HG03175 (cell line): ENCODE measurements around the gene SLC7A5.
"Not testable (repeated sequence)": the region's sequence is repeated elsewhere in the genome, so short reads cannot be mapped to it uniquely, and the experiment has no call there.

Experiments used
- ATAC-seq: cut with Tn5 transposase; IDR thresholded peaks from one replicate; pipeline ENCODE4 v1.9.1; 2021; ENCODE audit warnings: mild to moderate bottlenecking, moderate library complexity; ENCODE audit not compliant: unreplicated experiment

Gene SLC7A5

DNA sequence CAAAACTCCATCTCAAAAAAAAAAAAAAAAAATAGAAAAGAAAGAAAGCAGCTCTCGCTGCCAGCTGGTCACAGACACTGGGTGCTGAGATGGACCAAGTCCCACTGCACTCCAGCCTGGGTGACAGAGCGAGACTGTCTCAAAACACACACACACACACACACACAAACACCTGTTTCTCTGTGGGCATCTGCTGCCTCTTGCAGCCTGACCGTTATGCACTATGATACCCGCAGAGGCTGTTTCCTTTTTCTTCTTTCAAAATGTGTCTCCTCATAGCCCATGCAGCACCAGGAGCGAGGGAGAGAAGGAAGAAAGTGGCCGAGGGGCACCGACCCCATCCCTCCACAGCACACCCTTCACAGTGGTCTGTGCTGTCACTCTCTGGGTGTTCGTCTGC, 66.6 kb downstream of the SLC7A5 start:
- ATAC-seq, result no peak

- ATAC-seq, result no peak
These were observed 67.5 kb downstream of the SLC7A5 start for GRCh38 chr16:87801679-87802259.

- ATAC-seq, result no peak
These were observed 68.8 kb downstream of the SLC7A5 start for GRCh38 chr16:87800497-87800896.

GRCh38 chr16:87795336-87795735, 74.0 kb downstream of the SLC7A5 start:
- ATAC-seq, result no peak

DNA sequence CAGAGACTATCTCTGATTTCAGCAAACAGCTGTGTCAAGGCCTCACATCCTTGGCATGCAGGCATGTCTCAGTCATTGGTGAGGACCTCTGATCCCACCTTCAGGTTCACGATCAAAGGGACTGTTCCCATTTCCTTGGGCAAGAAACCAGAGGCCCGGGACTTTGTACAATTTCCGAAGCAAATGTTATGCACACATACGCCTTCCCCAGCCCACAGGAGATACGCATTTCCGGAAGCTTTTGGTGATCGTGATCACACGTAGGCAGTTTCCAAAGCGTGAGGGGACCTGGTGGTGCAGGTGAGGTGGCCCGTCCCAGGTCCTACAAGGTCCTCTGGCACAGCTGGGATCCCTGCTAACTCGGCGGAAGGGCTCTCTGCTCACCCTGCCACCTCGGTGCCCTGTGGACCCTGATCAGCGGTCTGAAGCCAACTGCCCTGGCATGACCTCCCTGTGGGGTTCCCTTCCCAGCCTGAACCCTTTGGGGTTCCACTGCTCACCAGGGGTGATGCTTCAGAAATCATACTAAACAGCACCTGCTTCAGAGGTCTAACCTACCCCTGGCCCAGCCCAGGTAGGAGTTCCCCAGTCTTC, 74.7 kb downstream of the SLC7A5 start:
- ATAC-seq, result no peak

GRCh38 chr16:87792205-87792565, 77.1 kb downstream of the SLC7A5 start:
- ATAC-seq, result no peak

GRCh38 chr16:87791295-87792204, 77.8 kb downstream of the SLC7A5 start:
- no peak for ATAC-seq

- no peak for ATAC-seq
These were observed 78.8 kb downstream of the SLC7A5 start for GRCh38 chr16:87790292-87791100.

- no peak for ATAC-seq
These were observed 79.6 kb downstream of the SLC7A5 start for GRCh38 chr16:87789437-87790291.

- ATAC-seq, result not testable (repeated sequence)
These were observed 80.4 kb downstream of the SLC7A5 start for GRCh38 chr16:87788730-87789436.

GRCh38 chr16:87787451-87788091, 81.7 kb downstream of the SLC7A5 start:
- not testable (repeated sequence) for ATAC-seq

DNA sequence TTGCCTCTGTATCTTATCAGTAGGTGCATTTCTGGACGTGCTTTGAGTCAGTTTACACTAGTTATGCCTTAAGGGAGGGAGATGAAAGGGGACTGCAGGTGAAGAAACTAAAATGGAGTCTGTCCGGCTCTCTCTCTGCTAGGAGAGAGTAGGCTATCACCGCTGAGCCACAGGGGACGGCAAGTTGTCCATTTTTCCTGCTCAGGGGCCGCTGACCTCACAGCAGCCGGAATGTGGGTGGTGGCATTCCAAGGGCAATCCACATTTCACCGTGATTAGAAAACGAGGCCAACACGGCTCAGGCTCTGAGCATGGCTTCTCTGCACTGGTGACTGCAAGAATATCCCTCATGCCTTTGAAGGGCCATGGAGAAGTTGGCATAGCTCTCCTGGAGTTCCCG, 84.5 kb downstream of the SLC7A5 start:
- ATAC-seq, result no peak

DNA sequence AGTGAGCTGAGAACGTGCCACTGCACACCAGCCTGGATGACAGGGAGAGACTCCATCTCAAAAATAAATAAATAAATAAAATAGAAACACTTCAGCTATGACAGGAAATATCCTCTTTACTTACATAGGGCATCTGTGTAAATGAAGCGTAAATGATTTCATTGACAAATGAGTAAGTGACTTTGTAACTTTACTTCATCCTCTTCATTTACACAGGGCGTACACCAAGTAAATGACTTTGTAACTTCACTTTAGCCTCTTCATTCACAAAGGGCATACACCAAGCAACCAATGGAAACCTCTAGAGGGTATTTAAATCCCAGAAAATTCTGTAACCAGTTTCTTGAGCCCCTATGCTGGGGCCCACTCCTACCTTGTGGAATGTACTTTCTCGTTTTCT, 87.3 kb downstream of the SLC7A5 start:
- ATAC-seq, result no peak

- no peak for ATAC-seq
These were observed 88.8 kb downstream of the SLC7A5 start for GRCh38 chr16:87780385-87780989.
